Gastroesophageal sphincter (tissue), 4 donors: ENCODE data around the gene STAT5B. TPM values are rescaled to one million over a fixed set of nuclear protein-coding genes. Genes with fewer than 3 reads are reported as not detected.
A peak's percentile ranks its signal among the peaks of the same experiment; 100 is the strongest.
"Not testable (repeated sequence)": the region's sequence is repeated elsewhere in the genome, so short reads cannot be mapped to it uniquely, and the experiment has no call there.

Experiments used
- ATAC-seq: fragments of 150-250 bp; one replicate; pipeline ENCODE4 v1.9.1; 2016; ENCODE audit warnings: mild to moderate bottlenecking, moderate library complexity
- H3K27ac ChIP-seq, 4 donors: fragments of 200-600 bp; sonication (generic) in 3 of 4; 1 replicate in 3 of 4; 2 replicates in 1 of 4; pipeline ENCODE4 v1.5.1; 2016 to 2019
- H3K27me3 ChIP-seq: fragments of 200-600 bp; sonication (generic); one replicate; pipeline ENCODE4 v1.5.1; 2019
- H3K36me3 ChIP-seq, 2 donors: fragments of 200-600 bp; sonication (generic); one replicate each; pipeline ENCODE4 v1.5.1; 2019; ENCODE audit warnings: control low read depth in 1 of 2
- H3K4me1 ChIP-seq, 3 donors: fragments of 200-600 bp; sonication (generic); 1 replicate in 2 of 3; 2 replicates in 1 of 3; pipeline ENCODE4 v1.5.1; 2016 to 2019; ENCODE audit warnings: control low read depth in 2 of 3
- H3K4me3 ChIP-seq, 2 donors: fragments of 200-600 bp; sonication (generic); one replicate each; pipeline ENCODE4 v1.5.1; 2019; ENCODE audit warnings: mild to moderate bottlenecking in 1 of 2, moderate library complexity in 1 of 2
- H3K9me3 ChIP-seq, 3 donors: fragments of 200-600 bp; sonication (generic); one replicate each; pipeline ENCODE4 v1.5.1; 2017 to 2019; ENCODE audit warnings: control low read depth in 2 of 3
- EP300 ChIP-seq: sonication (generic); formaldehyde crosslinking; IDR thresholded peaks from one replicate; pipeline ENCODE4 v1.6.1; 2017; ENCODE audit warnings: antibody characterized with exemption, mild to moderate bottlenecking
- POLR2A ChIP-seq, 2 donors: fragments of 450-650 bp; IDR thresholded peaks; one replicate each; pipeline ENCODE4 v1.6.1; 2017; ENCODE audit warnings: antibody characterized with exemption in 2 of 2, mild to moderate bottlenecking in 2 of 2, moderate library complexity in 1 of 2
- POLR2AphosphoS5 ChIP-seq: sonication (generic); formaldehyde crosslinking; IDR thresholded peaks from one replicate; pipeline ENCODE4 v1.6.1; 2017; ENCODE audit warnings: antibody characterized with exemption
- WGBS, 2 donors: methylation state at CpG; one replicate each; pipeline ENCODE4 v1.1.5; 2018; ENCODE audit warnings: low coverage in 1 of 2; 5-methylcytosine and 5-hydroxymethylcytosine counted together
- total RNA-seq, 4 donors: library from RNA; depleted of rRNA; stranded (reverse); fragments of >200 nt; gene quantifications; one replicate each; pipeline ENCODE4 v1.1.0, GENCODE V29; 2016
- TF ChIP-seq, protein P1 (sequence below), 4 experiments: fragments of 200-600 bp in 2 of 4; fragments of 450-650 bp in 2 of 4; sonication (generic) in 1 of 4; IDR thresholded peaks; one replicate each; pipeline ENCODE4 v1.5.1; 2017 to 2019; ENCODE audit warnings: antibody characterized with exemption in 4 of 4, mild to moderate bottlenecking in 2 of 4, moderate library complexity in 2 of 4

The STAT5B gene
- total RNA-seq, 4 donors from 2014 or later, result 73.3 to 98.3 (median 95.6) TPM

DNA sequence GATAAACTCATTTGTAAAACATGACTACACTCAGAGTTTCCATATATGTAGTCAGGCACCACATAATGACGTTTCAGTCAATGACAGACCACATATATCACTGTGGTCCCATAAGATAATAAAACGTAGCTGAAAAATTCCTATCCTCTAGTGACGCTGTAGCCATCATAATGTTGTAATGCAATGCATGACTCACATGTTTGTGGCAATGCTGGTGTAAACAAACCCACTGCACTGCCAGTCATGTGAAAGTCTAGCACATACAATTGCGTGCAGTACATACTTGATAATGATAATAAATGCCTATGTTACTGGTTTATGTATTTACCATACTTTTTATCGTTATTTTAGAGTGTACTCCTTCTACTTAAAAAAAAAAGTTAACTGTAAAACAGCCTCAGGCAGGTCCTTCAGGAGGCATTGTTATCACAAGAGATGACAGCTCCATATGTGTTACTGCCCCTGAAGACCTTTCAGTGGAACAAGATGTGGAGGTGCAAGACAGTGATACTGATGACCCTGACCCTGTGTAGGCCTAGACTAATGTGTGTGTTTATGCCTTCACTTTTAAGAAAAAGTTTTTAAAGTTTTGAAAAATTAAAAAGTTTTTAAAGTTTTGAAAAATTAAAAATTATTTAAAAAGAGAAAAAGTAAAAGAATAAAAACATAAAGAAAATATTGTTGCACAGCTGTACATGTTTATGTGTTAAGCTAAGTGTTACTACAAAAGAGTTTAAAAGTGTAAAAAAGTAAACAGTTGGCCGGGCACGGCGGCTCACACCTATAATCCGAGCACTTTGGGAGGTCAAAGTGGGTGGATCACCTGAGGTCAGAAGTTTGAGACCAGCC is 9.0 kb downstream of the STAT5B start:
- Histone ChIP-seq H3K27ac (no peak overlapping the region), H3K9me3 (no peaks in the 10 kb centered on the region), H3K27me3 (no peaks in the 10 kb centered on the region), H3K4me1 (peaks cover 0 to 42% (median 2%) of the 10 kb centered on the region in 3 donors), H3K36me3 (no peaks in the 10 kb centered on the region), H3K4me3 (no peak overlapping the region)
- no peak for ATAC-seq
- 60 to 63% methylated on average over 9 of the region's 9 CpGs for WGBS, 2 donors
- TF ChIP-seq, protein P1, sequence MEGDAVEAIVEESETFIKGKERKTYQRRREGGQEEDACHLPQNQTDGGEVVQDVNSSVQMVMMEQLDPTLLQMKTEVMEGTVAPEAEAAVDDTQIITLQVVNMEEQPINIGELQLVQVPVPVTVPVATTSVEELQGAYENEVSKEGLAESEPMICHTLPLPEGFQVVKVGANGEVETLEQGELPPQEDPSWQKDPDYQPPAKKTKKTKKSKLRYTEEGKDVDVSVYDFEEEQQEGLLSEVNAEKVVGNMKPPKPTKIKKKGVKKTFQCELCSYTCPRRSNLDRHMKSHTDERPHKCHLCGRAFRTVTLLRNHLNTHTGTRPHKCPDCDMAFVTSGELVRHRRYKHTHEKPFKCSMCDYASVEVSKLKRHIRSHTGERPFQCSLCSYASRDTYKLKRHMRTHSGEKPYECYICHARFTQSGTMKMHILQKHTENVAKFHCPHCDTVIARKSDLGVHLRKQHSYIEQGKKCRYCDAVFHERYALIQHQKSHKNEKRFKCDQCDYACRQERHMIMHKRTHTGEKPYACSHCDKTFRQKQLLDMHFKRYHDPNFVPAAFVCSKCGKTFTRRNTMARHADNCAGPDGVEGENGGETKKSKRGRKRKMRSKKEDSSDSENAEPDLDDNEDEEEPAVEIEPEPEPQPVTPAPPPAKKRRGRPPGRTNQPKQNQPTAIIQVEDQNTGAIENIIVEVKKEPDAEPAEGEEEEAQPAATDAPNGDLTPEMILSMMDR (IDR thresholded peaks at IDR 0.05), result no peak
- TF ChIP-seq POLR2AphosphoS5, result peak; percentile 39

DNA sequence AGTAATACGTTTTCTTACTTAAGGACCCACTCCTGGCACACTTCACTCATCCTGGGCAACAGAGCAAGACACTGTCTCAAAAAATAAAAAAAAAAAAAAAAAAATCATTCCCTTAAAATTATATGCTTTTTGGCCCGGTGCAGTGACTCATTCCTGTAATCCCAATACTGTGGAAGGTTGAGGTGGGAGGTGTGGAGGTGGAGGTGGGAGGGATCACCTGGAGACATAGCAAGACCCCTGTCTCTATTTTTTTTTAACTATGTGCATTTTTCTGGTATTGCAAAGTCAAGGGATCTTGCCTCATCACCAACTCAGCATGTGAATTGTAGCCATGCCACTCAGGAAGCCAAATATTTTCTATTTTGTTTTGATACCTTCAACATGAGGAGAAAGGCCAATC is 9.7 kb downstream of the STAT5B start:
- Histone ChIP-seq H3K4me3 (no peak overlapping the region), H3K36me3 (no peaks in the 10 kb centered on the region), H3K4me1 (peaks cover 0 to 36% (median 0%) of the 10 kb centered on the region in 3 donors), H3K27me3 (no peaks in the 10 kb centered on the region), H3K27ac (no peak overlapping the region), H3K9me3 (no peaks in the 10 kb centered on the region)
- no peak for ATAC-seq
- 71 to 82% methylated on average over 2 of the region's 2 CpGs for WGBS, 2 donors
- TF ChIP-seq, protein P1 (IDR thresholded peaks at IDR 0.05), result no peak
- TF ChIP-seq POLR2A (IDR thresholded peaks at IDR 0.05) (no peak), POLR2AphosphoS5 (no peak), EP300 (no peak)

DNA sequence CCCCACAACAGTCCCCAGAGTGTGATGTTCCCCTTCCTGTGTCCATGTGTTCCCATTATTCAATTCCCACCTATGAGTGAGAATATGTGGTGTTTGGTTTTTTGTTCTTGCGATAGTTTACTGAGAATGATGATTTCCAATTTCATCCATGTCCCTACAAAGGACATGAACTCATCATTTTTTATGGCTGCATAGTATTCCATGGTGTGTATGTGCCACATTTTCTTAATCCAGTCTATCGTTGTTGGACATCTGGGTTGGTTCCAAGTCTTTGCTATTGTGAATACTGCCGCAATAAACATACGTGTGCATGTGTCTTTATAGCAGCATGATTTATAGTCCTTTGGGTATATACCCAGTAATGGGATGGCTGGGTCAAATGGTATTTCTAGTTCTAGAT is 11.8 kb downstream of the STAT5B start:
- not testable (repeated sequence) for H3K36me3 ChIP-seq, H3K27ac ChIP-seq, H3K4me3 ChIP-seq, H3K27me3 ChIP-seq, ATAC-seq, H3K9me3 ChIP-seq
- no CpG with 5 or more reads among the region's 4 CpGs for WGBS, 2 donors
- H3K4me1 ChIP-seq, result peaks cover 0 to 15% (median 0%) of the 10 kb centered on the region in 3 donors

DNA sequence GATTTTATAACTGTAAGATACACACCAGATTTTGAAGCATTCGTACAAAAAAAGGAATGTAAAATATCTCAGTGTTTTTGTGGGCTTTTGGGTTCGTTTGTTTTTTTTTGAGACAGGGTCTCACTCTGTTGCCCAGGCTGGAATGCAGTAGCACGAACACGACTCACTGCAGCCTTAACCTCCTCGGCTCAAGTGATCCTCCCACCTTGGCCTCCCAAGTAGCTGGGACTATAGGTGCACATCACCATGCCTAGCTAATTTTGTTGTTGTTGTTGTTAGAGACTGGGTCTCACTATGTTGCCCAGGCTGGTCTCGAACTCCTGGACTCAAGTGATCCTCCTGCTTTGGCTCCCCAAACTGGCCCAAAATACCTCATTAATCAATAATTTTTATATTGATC is 15.9 kb downstream of the STAT5B start:
- no peak for TF ChIP-seq POLR2A (IDR thresholded peaks at IDR 0.05)
- TF ChIP-seq, protein P1 (IDR thresholded peaks at IDR 0.05), result no peak
- TF ChIP-seq EP300, result no peak
- no peak for TF ChIP-seq POLR2AphosphoS5
- H3K9me3 ChIP-seq, result no peaks in the 10 kb centered on the region
- no peak for ATAC-seq
- no peak overlapping the region for H3K27ac ChIP-seq
- H3K36me3 ChIP-seq, result no peaks in the 10 kb centered on the region
- H3K4me1 ChIP-seq, result peaks cover 0 to 6% (median 0%) of the 10 kb centered on the region in 3 donors
- H3K4me3 ChIP-seq, result no peak overlapping the region
- H3K27me3 ChIP-seq, result no peaks in the 10 kb centered on the region
- 83 to 94% methylated on average over 6 of the region's 6 CpGs for WGBS, 2 donors

DNA sequence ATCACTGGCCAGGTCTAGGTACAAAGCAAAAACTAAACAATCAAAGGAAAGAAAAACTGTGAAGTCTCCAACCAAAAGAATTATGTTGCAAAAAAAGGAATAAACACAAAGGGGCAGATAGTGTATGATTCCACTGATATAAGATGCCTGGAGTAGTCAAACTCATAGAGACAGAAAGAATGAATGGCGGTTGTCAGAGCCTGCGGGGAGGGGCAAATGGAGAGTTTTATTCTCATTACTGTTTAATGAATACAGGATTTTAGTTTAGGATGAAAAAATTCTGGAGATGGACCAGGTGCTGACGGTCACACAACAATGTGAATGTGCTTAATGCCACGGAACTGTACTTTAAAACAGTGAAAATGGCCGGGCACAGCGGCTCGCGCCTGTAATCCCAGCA is 20.7 kb downstream of the STAT5B start:
- 85 to 87% methylated on average over 7 to 8 of the region's 8 CpGs for WGBS, 2 donors
- H3K36me3 ChIP-seq, result no peaks in the 10 kb centered on the region
- H3K27ac ChIP-seq, result no peak overlapping the region
- H3K4me1 ChIP-seq, result peaks cover 0 to 48% (median 0%) of the 10 kb centered on the region in 3 donors
- no peaks in the 10 kb centered on the region for H3K9me3 ChIP-seq
- no peak for TF ChIP-seq EP300
- TF ChIP-seq POLR2AphosphoS5, result no peak
- TF ChIP-seq POLR2A (IDR thresholded peaks at IDR 0.05), result no peak
- TF ChIP-seq, protein P1 (IDR thresholded peaks at IDR 0.05), result no peak
- no peak overlapping the region for H3K4me3 ChIP-seq
- no peak for ATAC-seq
- H3K27me3 ChIP-seq, result no peaks in the 10 kb centered on the region
